ENCODE results near the gene CHST5.

DNA sequence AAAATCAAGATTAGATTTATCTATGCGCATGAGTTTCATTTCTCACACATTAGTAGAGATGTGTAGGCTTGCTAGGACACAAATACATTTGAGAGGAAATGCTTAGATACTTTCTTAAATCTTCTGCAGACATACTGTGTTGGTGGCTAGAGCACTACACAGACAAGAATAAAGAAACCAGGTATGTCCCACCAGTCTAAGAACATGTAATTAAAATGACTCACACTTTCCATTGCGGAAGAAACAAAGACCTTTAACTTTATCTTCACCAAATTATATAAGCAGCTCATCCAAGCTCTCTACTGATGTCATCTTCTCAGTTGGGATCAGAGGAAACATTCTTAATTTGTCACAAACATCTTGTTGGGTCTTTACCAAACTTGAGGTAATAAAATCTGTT lies 42.8 kb upstream of the CHST5 start:
- TF ChIP-seq ZNF24 (IDR thresholded peaks at IDR 0.05), result no peak
- no peak for TF ChIP-seq GATA2 (CRISPR knock-in tag; IDR thresholded peaks at IDR 0.05)
- TF ChIP-seq CREM (IDR thresholded peaks at IDR 0.05; ENCODE audit: low read depth), result no peak
- TF ChIP-seq, protein P1, sequence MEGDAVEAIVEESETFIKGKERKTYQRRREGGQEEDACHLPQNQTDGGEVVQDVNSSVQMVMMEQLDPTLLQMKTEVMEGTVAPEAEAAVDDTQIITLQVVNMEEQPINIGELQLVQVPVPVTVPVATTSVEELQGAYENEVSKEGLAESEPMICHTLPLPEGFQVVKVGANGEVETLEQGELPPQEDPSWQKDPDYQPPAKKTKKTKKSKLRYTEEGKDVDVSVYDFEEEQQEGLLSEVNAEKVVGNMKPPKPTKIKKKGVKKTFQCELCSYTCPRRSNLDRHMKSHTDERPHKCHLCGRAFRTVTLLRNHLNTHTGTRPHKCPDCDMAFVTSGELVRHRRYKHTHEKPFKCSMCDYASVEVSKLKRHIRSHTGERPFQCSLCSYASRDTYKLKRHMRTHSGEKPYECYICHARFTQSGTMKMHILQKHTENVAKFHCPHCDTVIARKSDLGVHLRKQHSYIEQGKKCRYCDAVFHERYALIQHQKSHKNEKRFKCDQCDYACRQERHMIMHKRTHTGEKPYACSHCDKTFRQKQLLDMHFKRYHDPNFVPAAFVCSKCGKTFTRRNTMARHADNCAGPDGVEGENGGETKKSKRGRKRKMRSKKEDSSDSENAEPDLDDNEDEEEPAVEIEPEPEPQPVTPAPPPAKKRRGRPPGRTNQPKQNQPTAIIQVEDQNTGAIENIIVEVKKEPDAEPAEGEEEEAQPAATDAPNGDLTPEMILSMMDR (IDR thresholded peaks at IDR 0.05 in 2 of 3, conservative IDR thresholded peaks at IDR 0.05 in 1 of 3; ENCODE audit: insufficient read depth in 2 of 3, low read depth in 1 of 3, low read length in 3 of 3), result no peak
- TF ChIP-seq, protein P2, sequence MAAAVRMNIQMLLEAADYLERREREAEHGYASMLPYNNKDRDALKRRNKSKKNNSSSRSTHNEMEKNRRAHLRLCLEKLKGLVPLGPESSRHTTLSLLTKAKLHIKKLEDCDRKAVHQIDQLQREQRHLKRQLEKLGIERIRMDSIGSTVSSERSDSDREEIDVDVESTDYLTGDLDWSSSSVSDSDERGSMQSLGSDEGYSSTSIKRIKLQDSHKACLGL (CRISPR knock-in tag; IDR thresholded peaks at IDR 0.05; ENCODE audit: borderline replicate concordance, poor library complexity, severe bottlenecking), result no peak

Data from K562 (cell line).